Measurements from ENCODE around the gene ARHGEF10L. TPM values are rescaled to one million over a fixed set of nuclear protein-coding genes. Genes with fewer than 3 reads are reported as not detected.

The ARHGEF10L gene
- total RNA-seq, 1 donor from 2014 or later: 3.1 TPM

DNA sequence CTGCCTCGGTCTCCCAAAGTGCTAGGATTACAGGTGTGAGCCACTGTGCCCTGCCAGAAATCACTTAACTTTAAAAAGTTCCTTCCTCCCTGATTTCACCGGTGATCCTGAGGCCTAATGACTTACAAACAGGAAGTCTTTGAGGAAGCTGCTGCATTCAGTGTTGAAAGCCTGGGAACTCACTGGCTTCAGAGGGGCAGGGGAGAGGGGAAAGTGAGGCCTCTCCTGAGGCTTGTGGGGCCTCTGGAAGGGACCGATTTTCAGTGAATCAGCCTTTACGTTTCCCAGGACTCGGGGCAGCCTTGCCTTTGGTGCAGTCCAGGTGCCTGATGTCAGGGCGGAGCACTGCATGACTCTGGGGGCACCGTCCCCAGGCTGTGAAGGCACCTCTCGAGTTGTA is 30.1 kb upstream of the ARHGEF10L start:
- Mint-ChIP-seq H3K9me3 (ENCODE audit: unreplicated experiment) (no peaks in the 10 kb centered on the region), H3K36me3 (ENCODE audit: low read depth, unreplicated experiment) (no peaks in the 10 kb centered on the region), H3K27ac (ENCODE audit: unreplicated experiment) (no peak overlapping the region), H3K4me3 (ENCODE audit: unreplicated experiment) (no peak overlapping the region), H3K4me1 (ENCODE audit: unreplicated experiment) (peaks cover 6% of the 10 kb centered on the region), H3K27me3 (ENCODE audit: unreplicated experiment) (peaks cover 5% of the 10 kb centered on the region)
- peak; percentile 24 for DNase-seq (ENCODE audit: low spot score)
- TF ChIP-seq, protein P1, sequence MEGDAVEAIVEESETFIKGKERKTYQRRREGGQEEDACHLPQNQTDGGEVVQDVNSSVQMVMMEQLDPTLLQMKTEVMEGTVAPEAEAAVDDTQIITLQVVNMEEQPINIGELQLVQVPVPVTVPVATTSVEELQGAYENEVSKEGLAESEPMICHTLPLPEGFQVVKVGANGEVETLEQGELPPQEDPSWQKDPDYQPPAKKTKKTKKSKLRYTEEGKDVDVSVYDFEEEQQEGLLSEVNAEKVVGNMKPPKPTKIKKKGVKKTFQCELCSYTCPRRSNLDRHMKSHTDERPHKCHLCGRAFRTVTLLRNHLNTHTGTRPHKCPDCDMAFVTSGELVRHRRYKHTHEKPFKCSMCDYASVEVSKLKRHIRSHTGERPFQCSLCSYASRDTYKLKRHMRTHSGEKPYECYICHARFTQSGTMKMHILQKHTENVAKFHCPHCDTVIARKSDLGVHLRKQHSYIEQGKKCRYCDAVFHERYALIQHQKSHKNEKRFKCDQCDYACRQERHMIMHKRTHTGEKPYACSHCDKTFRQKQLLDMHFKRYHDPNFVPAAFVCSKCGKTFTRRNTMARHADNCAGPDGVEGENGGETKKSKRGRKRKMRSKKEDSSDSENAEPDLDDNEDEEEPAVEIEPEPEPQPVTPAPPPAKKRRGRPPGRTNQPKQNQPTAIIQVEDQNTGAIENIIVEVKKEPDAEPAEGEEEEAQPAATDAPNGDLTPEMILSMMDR (IDR thresholded peaks at IDR 0.05; ENCODE audit: unreplicated experiment): no peak

DNA sequence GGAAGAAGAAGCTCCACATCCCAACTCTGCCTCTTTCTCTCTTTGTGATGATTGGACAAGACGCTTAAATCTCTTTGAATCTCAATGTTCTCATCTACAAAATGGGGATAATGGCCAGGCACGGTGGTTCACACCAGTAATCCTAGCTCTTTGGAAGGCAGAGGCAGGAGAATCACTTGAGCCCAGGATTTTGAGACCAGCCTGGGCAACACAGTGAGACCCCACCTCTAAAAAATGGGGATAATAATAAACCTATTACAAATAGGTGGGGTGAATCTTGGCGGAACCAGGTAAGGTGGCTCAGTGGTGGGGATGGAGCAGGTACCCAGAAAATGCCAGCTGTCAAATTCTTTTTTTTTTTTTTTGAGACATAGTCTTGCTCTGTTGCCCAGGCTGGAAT is 29.4 kb upstream of the ARHGEF10L start:
- Mint-ChIP-seq H3K9me3 (ENCODE audit: unreplicated experiment) (no peaks in the 10 kb centered on the region), H3K4me3 (ENCODE audit: unreplicated experiment) (no peak overlapping the region), H3K27ac (ENCODE audit: unreplicated experiment) (no peak overlapping the region), H3K4me1 (ENCODE audit: unreplicated experiment) (peaks cover 6% of the 10 kb centered on the region), H3K27me3 (ENCODE audit: unreplicated experiment) (peaks cover 7% of the 10 kb centered on the region), H3K36me3 (ENCODE audit: low read depth, unreplicated experiment) (no peaks in the 10 kb centered on the region)
- TF ChIP-seq, protein P1 (IDR thresholded peaks at IDR 0.05; ENCODE audit: unreplicated experiment): no peak
- no peak for DNase-seq (ENCODE audit: low spot score)

DNA sequence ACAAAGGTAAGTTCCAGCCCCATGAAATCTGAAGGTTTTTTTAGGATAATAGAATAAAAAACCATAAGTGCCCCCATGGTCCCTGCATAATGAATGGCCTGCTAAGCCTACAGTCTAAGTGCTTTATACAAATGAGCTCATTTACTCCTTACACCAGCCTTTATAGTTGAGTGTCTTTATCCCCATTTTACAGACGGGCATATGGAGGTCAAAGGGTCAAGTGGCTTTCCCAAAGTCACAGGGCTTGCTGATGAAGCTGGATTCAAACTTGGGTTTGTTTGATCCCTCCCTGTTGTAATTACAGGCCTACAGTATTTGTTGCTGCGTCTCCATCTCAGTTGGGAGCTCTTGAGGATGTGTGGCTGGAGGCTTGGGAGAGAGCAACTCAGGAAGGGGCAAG is 28.3 kb upstream of the ARHGEF10L start:
- Mint-ChIP-seq H3K27ac (ENCODE audit: unreplicated experiment) (no peak overlapping the region), H3K4me1 (ENCODE audit: unreplicated experiment) (peaks cover 6% of the 10 kb centered on the region), H3K27me3 (ENCODE audit: unreplicated experiment) (peaks cover 7% of the 10 kb centered on the region), H3K9me3 (ENCODE audit: unreplicated experiment) (no peaks in the 10 kb centered on the region), H3K36me3 (ENCODE audit: low read depth, unreplicated experiment) (no peaks in the 10 kb centered on the region), H3K4me3 (ENCODE audit: unreplicated experiment) (no peak overlapping the region)
- no peak for DNase-seq (ENCODE audit: low spot score)
- TF ChIP-seq, protein P1 (IDR thresholded peaks at IDR 0.05; ENCODE audit: unreplicated experiment): no peak

DNA sequence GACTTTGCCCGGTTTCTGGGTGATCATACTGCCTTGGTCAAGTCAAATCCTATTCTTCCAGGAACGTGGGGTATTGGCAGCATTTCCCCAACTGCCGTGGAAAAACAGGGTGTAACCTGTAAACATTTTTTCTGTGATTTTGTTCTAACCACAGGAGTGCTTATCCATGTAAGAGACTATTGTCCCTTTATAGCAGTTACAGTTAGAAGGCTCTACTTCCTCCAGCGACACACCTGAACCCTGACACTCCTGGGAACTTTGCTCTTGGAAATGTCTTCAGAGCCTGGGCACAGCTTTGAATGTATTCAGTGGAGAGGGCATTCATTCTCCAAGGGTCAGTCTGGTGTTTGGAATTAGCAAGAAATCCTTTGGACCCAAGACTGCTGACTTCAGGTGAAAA is 26.4 kb upstream of the ARHGEF10L start:
- peaks cover 2% of the 10 kb centered on the region for H3K27me3 Mint-ChIP-seq (ENCODE audit: unreplicated experiment)
- TF ChIP-seq, protein P1 (IDR thresholded peaks at IDR 0.05; ENCODE audit: unreplicated experiment): no peak
- H3K27ac Mint-ChIP-seq (ENCODE audit: unreplicated experiment): no peak overlapping the region
- H3K9me3 Mint-ChIP-seq (ENCODE audit: unreplicated experiment): no peaks in the 10 kb centered on the region
- H3K36me3 Mint-ChIP-seq (ENCODE audit: low read depth, unreplicated experiment): no peaks in the 10 kb centered on the region
- H3K4me3 Mint-ChIP-seq (ENCODE audit: unreplicated experiment): no peak overlapping the region
- no peak for DNase-seq (ENCODE audit: low spot score)
- H3K4me1 Mint-ChIP-seq (ENCODE audit: unreplicated experiment): peaks cover 6% of the 10 kb centered on the region

DNA sequence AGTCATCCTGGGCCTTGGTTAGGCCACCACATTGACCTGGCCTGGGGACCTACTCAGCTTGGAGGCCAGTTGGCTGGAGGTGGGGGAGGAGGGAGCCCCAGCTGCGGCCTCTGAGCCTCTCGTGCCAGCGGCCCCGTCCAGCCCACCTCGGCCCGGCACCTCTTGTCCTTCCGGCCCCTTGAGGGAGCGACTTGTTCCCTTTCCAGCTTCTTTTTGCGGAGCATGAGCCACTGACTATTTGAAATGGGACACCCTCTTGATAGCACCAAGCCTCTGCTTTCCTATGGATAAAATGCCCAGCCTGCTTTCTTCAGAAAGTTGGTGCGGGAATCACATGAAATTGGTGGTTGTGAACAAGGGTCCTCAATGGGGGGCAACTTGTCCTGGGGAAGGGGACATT is 24.7 kb upstream of the ARHGEF10L start:
- no peaks in the 10 kb centered on the region for H3K36me3 Mint-ChIP-seq (ENCODE audit: low read depth, unreplicated experiment)
- no peaks in the 10 kb centered on the region for H3K9me3 Mint-ChIP-seq (ENCODE audit: unreplicated experiment)
- no peak overlapping the region for H3K4me3 Mint-ChIP-seq (ENCODE audit: unreplicated experiment)
- TF ChIP-seq, protein P1 (IDR thresholded peaks at IDR 0.05; ENCODE audit: unreplicated experiment): no peak
- H3K27ac Mint-ChIP-seq (ENCODE audit: unreplicated experiment): no peak overlapping the region
- peaks cover 2% of the 10 kb centered on the region for H3K4me1 Mint-ChIP-seq (ENCODE audit: unreplicated experiment)
- H3K27me3 Mint-ChIP-seq (ENCODE audit: unreplicated experiment): peaks cover 10% of the 10 kb centered on the region
- no peak for DNase-seq (ENCODE audit: low spot score)
